Natural killer cell treated with Interleukin-12 subunit alpha and Interleukin-12 subunit beta and Interleukin-15 and Interleukin-18, amount 100 ng/mL, for 72 hours (primary cell): Measurements from ENCODE around the gene IGIP. TPM values are rescaled to one million over a fixed set of nuclear protein-coding genes. Genes with fewer than 3 reads are reported as not detected.
"Not testable (repeated sequence)": the region's sequence is repeated elsewhere in the genome, so short reads cannot be mapped to it uniquely, and the experiment has no call there.

Experiments
- ATAC-seq, 2 donors: fragments of 150-1000 bp; cut with Tn5 transposase in 1 of 2; sonication (Bioruptor Pico), chemical (Tn5 transposase) in 1 of 2; 2 replicates each; pipeline ENCODE4 v1.10.0; 2021
- DNase-seq: peaks from one replicate; pipeline ENCODE4 v3.0.0; 2022; ENCODE audit warnings: low spot score
- H3K27ac Mint-ChIP-seq, 2 donors: 1 replicate in 1 of 2; 2 replicates in 1 of 2; pipeline ENCODE4 v1.8.0; 2022; ENCODE audit warnings: mixed read lengths in 2 of 2, mild to moderate bottlenecking in 1 of 2, moderate library complexity in 1 of 2
- H3K27me3 Mint-ChIP-seq, 2 donors: 1 replicate in 1 of 2; 2 replicates in 1 of 2; pipeline ENCODE4 v1.8.0; 2022; ENCODE audit warnings: mixed read lengths in 2 of 2
- H3K36me3 Mint-ChIP-seq: one replicate; pipeline ENCODE4 v1.8.0; 2022; ENCODE audit warnings: mixed read lengths
- H3K4me1 Mint-ChIP-seq, 2 donors: 1 replicate in 1 of 2; 2 replicates in 1 of 2; pipeline ENCODE4 v1.8.0; 2022; ENCODE audit warnings: low read depth in 2 of 2, mixed read lengths in 2 of 2, mild to moderate bottlenecking in 1 of 2
- H3K4me3 Mint-ChIP-seq: one replicate; pipeline ENCODE4 v1.8.0; 2022; ENCODE audit warnings: mixed read lengths
- H3K9me3 Mint-ChIP-seq: 2 replicates; pipeline ENCODE4 v1.8.0; 2022; ENCODE audit warnings: mixed read lengths
- total RNA-seq, 2 donors: library from RNA; stranded (reverse); gene quantifications; one replicate each; pipeline ENCODE4 v1.2.3, GENCODE V29; 2022

The IGIP gene
- total RNA-seq, 2 donors from 2014 or later: 2.6 to 3.1 TPM

DNA sequence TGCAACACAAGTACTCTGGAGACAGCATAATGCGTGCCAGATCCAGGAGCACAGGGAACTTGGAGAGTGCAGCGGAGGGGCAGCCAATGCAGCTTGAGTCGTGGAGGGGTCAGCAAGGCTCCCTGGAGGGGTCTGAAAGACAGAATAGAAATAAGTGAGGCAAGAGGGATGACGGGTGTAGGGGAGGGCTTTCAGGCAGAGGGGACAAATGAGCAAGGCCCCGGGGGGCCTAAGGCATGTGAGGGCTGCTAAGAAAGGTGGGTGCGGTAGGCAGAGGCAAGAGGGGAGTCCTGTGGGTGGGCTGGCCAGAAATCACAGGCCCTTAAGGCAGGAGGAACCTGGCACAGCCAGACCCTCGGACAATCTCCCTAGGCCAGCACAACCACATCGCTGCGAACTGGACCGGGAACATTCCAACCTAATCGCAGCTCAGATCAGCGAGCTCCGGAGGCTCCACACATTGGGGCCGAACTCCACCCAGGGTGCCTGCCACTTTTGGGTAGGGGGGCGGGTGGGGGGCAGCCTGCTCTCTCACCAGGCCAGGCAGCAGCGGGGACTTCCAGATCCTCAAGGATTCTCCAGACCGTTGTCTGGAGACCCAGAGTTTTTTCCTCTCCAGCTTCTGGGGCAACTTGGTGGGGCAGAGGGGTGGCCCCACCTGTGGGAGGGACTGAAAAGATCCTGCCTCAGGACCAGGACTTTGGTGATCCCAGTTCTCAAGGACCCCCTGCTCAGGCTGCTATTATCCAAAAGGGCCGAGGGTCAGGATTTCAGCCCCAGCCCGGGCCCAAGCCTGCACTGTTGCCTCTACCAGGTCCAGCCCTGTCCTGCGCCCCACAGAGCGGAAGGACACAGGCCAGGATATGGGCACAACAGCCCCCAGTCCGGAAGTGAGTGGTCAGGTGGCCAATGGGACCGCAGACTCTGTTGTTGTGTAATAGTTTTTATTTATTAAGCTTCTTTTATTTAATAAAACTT is 26.6 kb downstream of the IGIP start:
- no peak for DNase-seq
- Mint-ChIP-seq H3K36me3 (no peaks in the 10 kb centered on the region), H3K4me3 (no peak overlapping the region), H3K27ac (no peak overlapping the region), H3K27me3 (peaks cover 0 to 4% of the 10 kb centered on the region in 2 donors), H3K4me1 (peaks cover 6 to 7% of the 10 kb centered on the region in 2 donors), H3K9me3 (no peaks in the 10 kb centered on the region)
- ATAC-seq: no peak

DNA sequence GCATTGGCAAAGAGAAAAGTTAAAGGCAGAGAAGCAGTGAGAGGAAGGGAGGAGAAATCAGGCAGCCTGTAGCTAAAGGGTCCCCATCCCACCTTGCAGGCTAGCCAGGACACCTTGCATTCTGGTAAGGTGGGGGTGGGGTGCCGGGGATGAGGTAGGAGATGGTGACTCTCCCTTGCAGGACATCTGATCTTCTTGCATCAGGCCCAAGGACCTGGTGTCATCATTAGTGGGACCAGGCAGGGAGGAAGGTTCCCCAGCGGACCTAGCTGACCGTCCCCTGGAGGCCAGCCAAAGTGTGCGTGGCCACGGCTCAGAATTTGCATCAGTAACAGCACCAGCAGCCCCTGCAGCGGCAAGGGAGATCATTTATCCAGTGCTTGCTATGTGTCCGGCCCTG is 27.5 kb downstream of the IGIP start:
- DNase-seq (no peak), ATAC-seq (no peak)
- Mint-ChIP-seq H3K4me3 (no peak overlapping the region), H3K27me3 (no peaks in the 10 kb centered on the region), H3K27ac (no peak overlapping the region), H3K36me3 (no peaks in the 10 kb centered on the region), H3K9me3 (no peaks in the 10 kb centered on the region), H3K4me1 (peaks cover 7 to 8% of the 10 kb centered on the region in 2 donors)

DNA sequence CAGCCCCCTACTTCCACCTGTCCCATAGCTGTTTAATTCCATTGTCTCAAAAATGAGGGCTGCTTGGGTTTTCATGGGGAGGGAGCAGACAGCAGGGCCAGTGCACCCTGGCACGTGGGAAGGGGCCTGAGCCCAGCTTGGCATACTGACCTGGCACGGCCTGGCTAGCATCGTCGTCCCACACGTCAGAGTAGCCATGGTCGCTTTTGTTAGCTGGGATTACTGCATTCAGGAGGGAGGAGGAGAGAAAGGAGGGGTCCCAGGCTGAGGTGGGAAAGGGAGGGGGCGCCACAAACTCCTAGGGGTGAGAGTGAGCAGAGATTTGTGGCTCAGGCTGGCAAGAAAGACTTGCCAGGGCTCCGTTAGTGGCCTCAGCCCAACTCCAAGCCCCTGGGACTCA is 28.2 kb downstream of the IGIP start:
- H3K9me3 Mint-ChIP-seq: no peaks in the 10 kb centered on the region
- ATAC-seq: no peak
- no peaks in the 10 kb centered on the region for H3K36me3 Mint-ChIP-seq

DNA sequence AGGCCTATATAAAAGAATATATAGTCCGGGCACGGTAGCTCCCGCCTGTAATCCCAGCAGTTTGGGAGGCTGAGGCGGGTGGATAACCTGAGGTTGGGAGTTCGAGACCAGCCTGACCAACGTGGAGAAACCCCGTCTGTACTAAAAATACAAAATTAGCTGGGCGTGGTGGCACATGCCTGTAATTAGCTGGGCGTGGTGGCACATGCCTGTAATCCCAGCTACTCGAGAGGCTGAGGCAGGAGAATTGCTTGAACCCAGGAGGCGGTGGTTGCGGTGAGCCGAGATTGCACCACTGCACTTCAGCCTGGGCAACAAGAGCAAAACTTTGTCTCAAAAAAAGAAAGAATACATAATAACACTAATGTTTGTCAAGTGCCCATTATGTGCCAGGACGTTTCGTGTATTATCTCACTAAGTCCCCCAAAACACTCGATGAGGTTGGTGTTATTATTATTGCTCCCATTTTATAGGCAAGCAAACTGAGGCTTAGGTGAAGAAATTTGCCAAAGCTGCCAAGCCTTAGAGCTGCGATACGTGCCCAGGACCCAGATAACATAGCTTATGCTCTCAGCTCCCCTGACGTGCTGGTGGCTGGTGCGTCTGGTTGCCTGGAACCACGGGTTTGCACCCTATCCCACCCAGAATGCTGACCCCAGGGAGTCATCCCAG is 29.1 kb downstream of the IGIP start:
- H3K27me3 Mint-ChIP-seq, H3K4me1 Mint-ChIP-seq, H3K36me3 Mint-ChIP-seq, H3K27ac Mint-ChIP-seq, ATAC-seq, H3K9me3 Mint-ChIP-seq, H3K4me3 Mint-ChIP-seq, DNase-seq: not testable (repeated sequence)

More for the DNA sequence above, 28.2 kb downstream of the IGIP start:
- no peak for DNase-seq
- no peak overlapping the region for H3K4me3 Mint-ChIP-seq
- H3K27ac Mint-ChIP-seq: no peak overlapping the region
- peaks cover 0 to 2% of the 10 kb centered on the region in 2 donors for H3K27me3 Mint-ChIP-seq
- H3K4me1 Mint-ChIP-seq: peaks cover 7 to 8% of the 10 kb centered on the region in 2 donors

DNA sequence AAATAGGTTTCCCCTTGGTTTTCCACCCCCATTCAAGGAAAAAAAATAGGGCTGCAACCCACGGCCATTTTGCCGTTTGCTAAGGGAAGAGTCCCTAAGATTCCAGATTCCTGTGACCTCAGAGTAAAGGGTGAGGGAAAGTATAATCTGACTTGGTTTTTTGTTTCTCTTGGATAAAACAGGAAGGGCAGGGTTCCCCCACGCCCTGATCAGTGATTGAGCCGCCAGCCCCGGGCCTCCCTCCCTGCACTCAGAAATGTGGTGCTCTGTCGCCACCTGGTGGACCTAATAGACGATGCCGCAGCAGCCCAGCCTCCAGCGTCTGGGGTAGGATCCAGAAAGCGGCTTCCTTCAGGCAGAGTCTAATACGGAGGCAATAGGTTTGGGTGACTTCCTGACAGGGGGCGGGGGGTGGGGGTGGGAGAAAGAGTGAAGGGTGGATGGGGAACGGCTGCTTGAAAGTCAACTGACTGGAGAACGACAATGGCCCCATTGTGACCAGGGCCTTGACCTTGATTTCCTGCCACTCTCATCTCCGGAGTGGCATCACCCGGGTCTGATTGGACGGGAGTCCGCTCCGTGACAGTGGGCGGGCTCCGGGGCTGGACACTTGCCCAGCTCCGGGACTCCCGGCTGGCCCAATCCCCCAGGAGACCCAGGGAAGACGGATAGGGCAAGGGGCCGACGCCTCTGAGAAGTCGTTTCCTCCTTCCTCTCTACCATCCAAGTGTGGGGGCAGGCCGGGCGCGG is 31.5 kb downstream of the IGIP start:
- H3K9me3 Mint-ChIP-seq: no peaks in the 10 kb centered on the region
- peak overlapping the region; percentile 49 for H3K4me3 Mint-ChIP-seq
- H3K27me3 Mint-ChIP-seq: peaks cover 0 to 3% of the 10 kb centered on the region in 2 donors
- H3K36me3 Mint-ChIP-seq: no peaks in the 10 kb centered on the region
- ATAC-seq: peak; percentile 94 to 96
- DNase-seq: peak; percentile 86
- peaks cover 7 to 8% of the 10 kb centered on the region in 2 donors for H3K4me1 Mint-ChIP-seq
- peak overlapping the region in 1 of 2 donors; percentile 70 for H3K27ac Mint-ChIP-seq

DNA sequence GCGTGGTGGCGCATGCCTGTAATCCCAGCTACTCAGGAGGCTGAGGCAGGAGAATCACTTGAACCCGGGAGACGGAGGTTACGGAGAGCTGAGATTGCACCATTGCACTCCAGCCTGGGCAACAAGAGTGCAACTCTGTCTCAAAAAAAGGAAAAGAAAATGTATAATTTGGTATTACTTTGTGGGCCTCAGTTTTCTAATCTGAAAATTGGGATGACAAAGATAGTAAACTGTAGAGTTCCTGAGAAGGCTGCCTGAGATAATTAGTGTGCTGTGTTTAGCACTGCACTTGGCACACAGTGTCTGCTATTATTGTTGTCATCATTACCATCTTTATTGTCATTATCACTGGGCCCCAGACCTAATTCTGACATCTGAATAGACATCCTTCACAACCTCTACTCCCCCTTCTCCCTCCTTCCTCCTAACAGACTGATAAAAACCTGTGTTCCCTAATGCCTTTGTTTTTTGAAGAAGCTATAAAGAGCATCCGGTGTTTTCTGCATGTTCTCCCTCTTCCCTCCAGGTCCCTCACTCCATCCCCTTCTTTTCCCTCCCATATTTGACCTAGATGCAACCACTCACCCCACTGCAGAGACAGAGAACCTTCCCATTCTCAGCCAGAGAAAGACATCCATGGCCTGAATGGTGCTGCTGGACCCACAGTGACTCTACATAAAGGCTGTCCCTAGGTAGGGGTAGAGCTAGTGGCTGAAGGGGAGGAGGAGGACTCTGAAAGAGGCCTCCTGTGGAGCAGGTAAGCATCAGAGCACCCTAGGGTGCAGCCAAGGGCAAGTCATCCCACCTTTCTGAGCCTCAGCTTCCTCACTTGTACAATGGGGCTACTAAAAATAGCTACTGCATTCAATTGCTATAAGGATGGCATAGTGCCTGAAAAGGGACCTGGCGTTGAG is 33.5 kb downstream of the IGIP start:
- Mint-ChIP-seq H3K27ac (no peak overlapping the region), H3K36me3 (no peaks in the 10 kb centered on the region), H3K27me3 (peaks cover 0 to 9% of the 10 kb centered on the region in 2 donors), H3K4me1 (peaks cover 7 to 8% of the 10 kb centered on the region in 2 donors), H3K9me3 (no peaks in the 10 kb centered on the region), H3K4me3 (peak overlapping the region; percentile 19)
- DNase-seq (no peak), ATAC-seq (no peak)

DNA sequence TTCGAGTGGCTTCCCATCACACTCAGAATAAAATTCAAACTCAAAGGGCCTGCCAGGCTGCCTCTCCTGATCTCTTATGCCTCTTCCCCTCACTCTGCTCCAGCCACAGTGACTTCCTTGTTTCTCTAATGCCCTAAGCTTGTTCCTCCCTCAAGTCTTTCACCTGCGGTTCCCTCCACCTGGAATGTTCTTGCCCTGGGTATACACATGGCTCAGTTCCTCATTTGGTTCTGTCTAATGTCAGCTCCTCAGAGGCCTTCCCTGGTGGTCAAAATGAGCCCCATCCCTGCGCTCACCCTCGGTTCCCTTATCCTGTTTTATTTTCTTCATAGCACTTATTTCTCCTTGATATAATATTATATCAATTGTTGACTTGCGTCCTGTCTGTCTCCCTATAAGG is 36.5 kb downstream of the IGIP start:
- Mint-ChIP-seq H3K27ac (no peak overlapping the region), H3K4me3 (no peak overlapping the region), H3K27me3 (peaks cover 7 to 9% of the 10 kb centered on the region in 2 donors), H3K9me3 (no peaks in the 10 kb centered on the region), H3K36me3 (no peaks in the 10 kb centered on the region), H3K4me1 (peaks cover 0 to 2% of the 10 kb centered on the region in 2 donors)
- DNase-seq: no peak
- no peak for ATAC-seq

DNA sequence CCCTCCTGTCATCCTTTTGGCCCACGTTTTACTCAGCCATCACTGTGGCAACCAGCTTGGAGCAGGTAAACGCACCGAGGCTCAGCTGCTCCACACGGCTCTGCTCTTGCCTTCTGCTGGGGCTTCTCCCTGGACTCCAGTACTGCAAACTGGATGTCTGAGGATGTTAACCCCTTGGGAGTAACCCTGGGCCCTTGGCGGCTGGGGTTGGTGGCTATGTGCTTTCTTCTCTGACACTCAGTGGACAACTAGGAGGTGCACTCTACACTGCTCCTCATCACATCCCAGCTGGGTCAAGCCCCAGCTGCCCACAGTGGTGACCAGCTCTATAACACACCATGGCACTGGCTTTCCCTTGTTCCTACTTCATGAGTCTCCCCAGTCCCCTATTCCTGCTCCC is 37.0 kb downstream of the IGIP start:
- no peak for DNase-seq
- H3K9me3 Mint-ChIP-seq: no peaks in the 10 kb centered on the region
- no peak overlapping the region for H3K4me3 Mint-ChIP-seq
- H3K4me1 Mint-ChIP-seq: no peaks in the 10 kb centered on the region
- H3K36me3 Mint-ChIP-seq: no peaks in the 10 kb centered on the region
- no peak overlapping the region for H3K27ac Mint-ChIP-seq
- H3K27me3 Mint-ChIP-seq: peaks cover 7 to 9% of the 10 kb centered on the region in 2 donors
- no peak for ATAC-seq

DNA sequence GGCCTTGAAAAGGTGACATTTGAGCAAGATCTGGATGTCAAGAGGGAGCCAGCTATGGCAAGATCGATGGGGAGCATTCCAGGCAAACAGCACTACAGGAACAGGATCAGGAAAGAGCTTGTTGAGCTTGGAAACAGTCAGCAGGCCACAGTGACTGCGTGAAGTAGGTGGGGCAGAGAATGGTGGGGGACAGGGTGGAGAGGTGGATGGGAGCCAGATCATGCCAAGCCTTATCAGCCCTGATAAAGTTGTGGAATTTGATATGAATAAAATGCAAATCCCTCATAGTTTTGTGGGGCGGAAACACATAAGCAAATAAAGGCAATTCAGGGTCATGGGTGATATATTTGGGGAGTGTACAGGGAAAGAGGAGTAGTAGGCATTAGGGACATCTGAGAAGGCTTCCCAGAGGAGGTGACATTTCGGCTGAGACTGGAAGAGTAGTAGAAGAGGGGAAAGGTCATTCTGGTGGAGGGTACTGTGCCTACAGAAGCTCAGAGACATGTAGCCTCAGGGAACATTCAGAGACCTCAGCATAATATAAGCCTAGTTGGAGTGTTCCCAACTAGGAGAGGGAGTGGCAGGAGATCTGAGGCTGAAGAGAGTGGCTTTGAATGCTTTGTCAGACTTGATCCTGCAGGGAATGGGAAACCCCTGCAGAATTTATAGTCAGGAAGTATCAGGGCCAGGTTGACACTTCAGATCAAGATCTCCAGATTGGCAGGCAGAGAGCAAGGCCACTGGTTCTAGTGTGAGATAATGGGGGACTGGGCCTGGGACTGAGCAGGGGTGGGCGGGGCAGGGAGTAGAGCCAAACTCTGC is 39.6 kb downstream of the IGIP start:
- ATAC-seq (no peak), DNase-seq (no peak)
- no peaks in the 10 kb centered on the region for H3K9me3 Mint-ChIP-seq
- no peak overlapping the region for H3K27ac Mint-ChIP-seq
- H3K4me3 Mint-ChIP-seq: no peak overlapping the region
- peaks cover 7% of the 10 kb centered on the region in 2 donors for H3K27me3 Mint-ChIP-seq
- H3K36me3 Mint-ChIP-seq: no peaks in the 10 kb centered on the region
- no peaks in the 10 kb centered on the region for H3K4me1 Mint-ChIP-seq

DNA sequence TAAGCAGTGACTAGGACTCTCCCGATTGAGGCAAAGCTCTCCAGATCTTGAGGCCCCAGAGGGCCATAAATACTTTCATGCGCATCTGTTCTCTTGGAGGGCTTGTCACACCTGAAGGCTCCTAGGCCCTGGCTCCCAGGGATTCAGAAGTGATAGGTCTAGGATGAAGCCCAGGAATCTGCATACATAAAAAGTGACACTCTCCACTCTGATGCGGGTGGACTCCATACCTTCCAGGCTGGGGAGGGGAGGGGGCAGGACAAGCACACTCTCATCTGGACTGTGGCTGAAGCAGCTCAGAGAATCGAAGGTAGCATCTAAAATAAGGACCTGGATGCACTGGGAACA is 40.2 kb downstream of the IGIP start:
- no peak overlapping the region for H3K4me3 Mint-ChIP-seq
- no peaks in the 10 kb centered on the region for H3K4me1 Mint-ChIP-seq
- no peaks in the 10 kb centered on the region for H3K9me3 Mint-ChIP-seq
- ATAC-seq (no peak), DNase-seq (no peak)
- H3K27me3 Mint-ChIP-seq: peaks cover 7% of the 10 kb centered on the region in 2 donors
- no peaks in the 10 kb centered on the region for H3K36me3 Mint-ChIP-seq
- H3K27ac Mint-ChIP-seq: no peak overlapping the region

DNA sequence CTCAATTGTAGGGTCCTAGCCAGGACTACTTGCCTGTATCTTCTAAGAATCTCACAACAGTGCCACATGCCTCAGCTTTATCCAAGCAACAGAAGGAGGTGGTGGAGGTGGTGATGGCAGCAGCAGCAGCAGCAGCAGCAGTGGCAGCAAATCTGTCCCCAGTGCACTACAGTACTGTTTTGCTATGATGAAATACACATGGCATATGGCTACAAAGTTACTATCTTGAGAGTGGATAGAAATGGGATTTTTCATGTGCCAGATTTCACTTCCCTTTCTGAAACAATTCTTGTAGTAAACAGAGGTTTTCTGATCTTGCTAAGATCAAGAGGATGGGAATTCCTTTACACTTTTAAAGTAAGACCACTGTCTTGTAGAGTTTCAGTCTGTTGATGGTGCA is 41.2 kb downstream of the IGIP start:
- DNase-seq: no peak
- Mint-ChIP-seq H3K4me1 (no peaks in the 10 kb centered on the region), H3K27me3 (peaks cover 7 to 9% of the 10 kb centered on the region in 2 donors), H3K27ac (no peak overlapping the region), H3K36me3 (no peaks in the 10 kb centered on the region), H3K4me3 (no peak overlapping the region), H3K9me3 (no peaks in the 10 kb centered on the region)
- no peak for ATAC-seq

DNA sequence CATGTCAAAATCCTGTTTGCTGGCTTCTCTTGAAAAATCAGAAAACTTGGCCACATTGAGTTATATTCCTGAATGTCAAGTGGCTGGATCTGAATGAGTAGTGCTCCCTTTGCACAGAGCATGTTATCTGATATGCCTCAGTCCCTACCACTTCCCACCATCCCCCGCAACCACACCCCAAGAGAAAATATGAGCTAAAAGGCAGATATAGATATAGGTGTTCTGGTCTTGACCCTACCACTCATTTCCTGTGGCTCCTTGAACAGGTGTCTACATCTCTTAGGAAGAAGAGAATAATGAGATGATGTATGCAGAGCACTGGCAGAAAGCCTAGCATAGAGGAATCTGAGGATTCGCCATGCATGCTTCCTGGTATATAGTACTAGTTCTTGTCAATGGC is 42.6 kb downstream of the IGIP start:
- ATAC-seq (no peak), DNase-seq (no peak)
- H3K36me3 Mint-ChIP-seq: no peaks in the 10 kb centered on the region
- no peak overlapping the region for H3K4me3 Mint-ChIP-seq
- H3K27ac Mint-ChIP-seq: no peak overlapping the region
- H3K4me1 Mint-ChIP-seq: no peaks in the 10 kb centered on the region
- peaks cover 2 to 7% of the 10 kb centered on the region in 2 donors for H3K27me3 Mint-ChIP-seq
- H3K9me3 Mint-ChIP-seq: no peaks in the 10 kb centered on the region
